ENCODE measurements around the gene GCLM.

GCLM gene

DNA sequence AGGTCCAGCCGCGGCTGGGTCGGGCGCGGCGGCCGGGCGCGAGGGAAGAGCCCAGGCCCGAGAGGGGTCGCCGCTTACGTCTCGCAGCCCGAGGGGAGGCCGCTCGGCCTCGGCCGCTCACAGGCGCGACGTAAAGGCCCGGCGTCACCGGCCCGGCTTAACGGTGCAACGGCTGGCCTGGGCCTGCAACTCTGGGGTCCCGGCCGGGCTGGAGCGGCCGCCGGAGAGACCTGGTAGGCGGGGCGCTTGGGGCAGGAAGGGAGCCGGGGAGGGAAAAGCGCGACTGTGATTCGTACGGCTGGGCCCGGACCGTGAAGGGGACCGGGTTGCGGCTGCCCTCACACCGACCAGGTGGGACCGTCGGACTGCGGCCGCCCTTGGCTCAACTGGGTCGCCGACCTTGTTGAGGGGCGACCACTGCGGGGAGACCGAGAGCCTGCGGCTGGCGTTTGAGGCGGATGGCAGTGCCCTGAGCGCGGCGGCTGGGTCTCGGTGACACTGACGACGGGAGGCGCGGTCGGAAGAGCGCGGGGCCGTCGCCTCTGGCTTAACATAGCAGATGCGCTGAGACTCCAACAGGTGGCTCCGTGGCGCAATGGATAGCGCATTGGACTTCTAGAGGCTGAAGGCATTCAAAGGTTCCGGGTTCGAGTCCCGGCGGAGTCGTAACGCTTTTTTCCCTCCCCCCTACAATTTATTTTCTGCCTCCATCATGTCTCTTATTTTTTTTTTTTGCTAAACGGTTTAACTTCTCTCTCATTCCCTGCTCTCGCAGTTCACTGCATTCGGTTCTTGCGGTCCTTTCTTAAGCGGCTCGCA lies 62.0 kb downstream of the GCLM start:
- peak; percentile 82 for DNase-seq (ENCODE audit: low spot score)

GRCh38 chr1:93846206-93846991 lies 62.8 kb downstream of the GCLM start:
- peak; percentile 83 for DNase-seq (ENCODE audit: low spot score)

GRCh38 chr1:93845538-93846205 lies 63.6 kb downstream of the GCLM start:
- DNase-seq (ENCODE audit: low spot score): peak; percentile 18

DNA sequence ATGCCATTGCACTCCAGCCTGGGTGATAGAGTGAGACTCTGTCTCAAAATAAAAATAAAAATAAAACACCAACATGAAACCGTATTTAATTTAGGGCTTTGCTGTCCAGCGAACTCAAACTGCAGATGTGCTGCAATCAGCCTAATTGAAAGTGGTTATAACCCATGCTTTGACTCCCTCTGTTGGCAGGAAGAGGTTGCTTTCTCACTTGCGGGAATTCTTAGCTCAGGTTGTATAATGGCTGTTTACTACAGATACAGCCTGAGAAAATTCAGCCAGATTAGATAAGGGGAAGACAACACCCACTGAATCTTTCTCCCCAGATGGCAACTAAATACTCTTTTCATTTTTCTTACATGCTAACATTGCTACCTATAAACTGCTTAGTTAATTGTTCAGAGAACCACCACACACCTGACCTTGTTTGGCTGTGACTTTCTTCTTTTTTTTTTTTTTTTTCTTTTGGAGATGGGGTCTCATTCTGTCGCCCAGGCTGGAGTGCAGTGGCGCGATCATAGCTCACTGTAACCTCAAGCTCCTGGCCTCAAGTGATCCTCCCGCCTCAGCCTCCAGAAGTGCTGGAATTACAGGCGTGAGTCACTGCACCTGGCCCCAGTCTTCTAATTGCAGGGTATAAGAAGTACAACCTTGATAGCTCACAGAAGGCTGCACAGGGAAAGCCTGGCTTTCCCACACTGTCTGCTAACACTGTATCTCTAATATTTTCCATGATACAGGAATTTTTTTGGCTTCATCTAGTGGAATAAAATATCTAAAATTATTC lies 64.8 kb downstream of the GCLM start:
- peak; percentile 73 for DNase-seq (ENCODE audit: low spot score)

GRCh38 chr1:93842750-93843500 lies 66.3 kb downstream of the GCLM start:
- DNase-seq (ENCODE audit: low spot score): no peak

DNA sequence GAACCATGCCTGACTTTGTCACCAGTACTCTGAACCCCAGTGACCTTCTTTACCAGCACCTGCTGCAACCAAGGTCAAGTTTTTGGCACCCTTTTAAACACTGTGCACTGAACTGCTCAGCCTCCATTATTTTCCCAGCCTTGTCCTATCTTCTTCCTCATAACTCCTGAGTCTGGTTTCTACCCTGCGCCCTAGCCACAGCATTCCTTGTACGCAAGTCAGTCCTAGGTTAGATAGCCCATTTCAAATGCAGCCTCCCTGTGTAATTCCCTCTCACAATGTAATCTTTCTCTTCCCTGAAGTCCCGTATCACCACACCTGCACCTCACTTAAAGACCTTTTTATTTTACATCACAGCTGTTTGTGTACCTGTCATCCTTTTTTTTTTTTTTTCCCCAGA lies 67.5 kb downstream of the GCLM start:
- no peak for DNase-seq (ENCODE audit: low spot score)

- DNase-seq (ENCODE audit: low spot score): no peak
Measured at GRCh38 chr1:93840956-93841482, 68.2 kb downstream of the GCLM start.

- DNase-seq (ENCODE audit: low spot score): no peak
Measured at GRCh38 chr1:93839753-93840152, 69.5 kb downstream of the GCLM start.

DNA sequence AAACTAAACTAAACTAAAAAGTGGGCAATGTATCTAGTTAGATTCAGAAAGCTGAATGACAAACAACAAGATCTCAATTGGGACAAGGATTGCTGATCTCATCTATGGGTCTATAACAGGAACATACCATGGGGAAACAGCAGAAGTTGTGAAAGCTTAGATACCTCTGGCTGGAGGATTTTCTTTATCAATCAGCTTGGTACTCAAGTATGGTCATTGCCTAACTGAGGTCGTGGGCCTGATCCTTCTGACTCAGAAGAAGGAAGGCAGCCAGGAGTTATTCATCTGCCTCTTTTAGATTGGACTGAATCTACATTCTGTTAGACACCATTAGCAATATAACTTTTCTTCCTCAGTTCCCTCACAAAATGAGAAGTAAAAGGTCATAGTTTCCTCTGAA lies 69.9 kb downstream of the GCLM start:
- no peak for DNase-seq (ENCODE audit: low spot score)

GRCh38 chr1:93837961-93838360 lies 71.3 kb downstream of the GCLM start:
- DNase-seq (ENCODE audit: low spot score): no peak
